Measurements from ENCODE around the gene CAPN15. TPM values are rescaled to one million over a fixed set of nuclear protein-coding genes. Genes with fewer than 3 reads are reported as not detected.

The CAPN15 gene
- total and polyA plus RNA-seq, 9 of the 15 experiments (the other 6 are each of a cell fraction or from before 2014, with no cell fraction given) = 0.62 to 111 (median 14.2) TPM

- intact Hi-C loops (cut with micrococcal nuclease) = no loop called here
- Histone ChIP-seq H3K36me3 (ENCODE audit: control insufficient read depth, insufficient read depth, low read length) (peaks cover 69% of the 10 kb centered on the region; the same call in 1 of the 3 replicates), H3K27ac (ENCODE audit: extremely low read depth, low read depth, low read length) (no peak overlapping the region), H3K79me2 (ENCODE audit: control insufficient read depth, insufficient read depth, low read length) (peaks cover 96% of the 10 kb centered on the region), H3K4me2 (ENCODE audit: insufficient read depth, low read length) (no peak overlapping the region), H3K4me3 (no peak overlapping the region), H3K9me1 (ENCODE audit: control insufficient read depth, insufficient read depth, low read length) (peaks cover 7% of the 10 kb centered on the region), H4K20me1 (replicated peaks; ENCODE audit: control insufficient read depth, insufficient read depth, low read length) (peaks cover 4% of the 10 kb centered on the region; the same call in 1 of the 2 replicates), H3K4me1 (replicated peaks in 1 of 2; ENCODE audit: control insufficient read depth in 2 of 2, insufficient read depth in 2 of 2, low read length in 2 of 2) (peaks cover 2 to 80% of the 10 kb centered on the region in 2 experiments; a peak in 3 of 5 replicates), H3K27me3 (ENCODE audit: control insufficient read depth in 2 of 2, insufficient read depth in 2 of 2, low read length in 2 of 2) (no peaks in the 10 kb centered on the region), H3K9me3 (replicated peaks; ENCODE audit: control insufficient read depth, insufficient read depth, low read depth, low read length) (no peaks in the 10 kb centered on the region), H3K9ac (ENCODE audit: insufficient read depth in 1 of 2, low read depth in 2 of 2, low read length in 2 of 2) (no peak overlapping the region), H2AFZ (ENCODE audit: low read depth, low read length) (no peak overlapping the region)
- CTCF ChIA-PET (ENCODE audit: low intra/inter-chr PET ratio) = no interaction called here
- TF ChIP-seq RAD21 (CRISPR knock-in tag; conservative IDR thresholded peaks at IDR 0.05 in 1 of 2, IDR thresholded peaks at IDR 0.05 in 1 of 2) = no peak
- no peak for TF ChIP-seq ZNF76 (CRISPR knock-in tag; IDR thresholded peaks at IDR 0.05; ENCODE audit: borderline replicate concordance)
- TF ChIP-seq TARDBP (IDR thresholded peaks at IDR 0.05) = no peak
- no peak for TF ChIP-seq ZNF431 (CRISPR knock-in tag; IDR thresholded peaks at IDR 0.05)
- TF ChIP-seq TAL1 (IDR thresholded peaks at IDR 0.05) = no peak
- no peak for TF ChIP-seq ZNF347 (CRISPR knock-in tag; IDR thresholded peaks at IDR 0.05; ENCODE audit: low read depth)
- FAIRE-seq (no peak), ATAC-seq (no peak), DNase-seq (ENCODE audit: extremely low read depth in 1 of 4, low spot score in 3 of 4) (no peak)
- POLR2A ChIA-PET = interaction anchor here (1.0 to 1.1 kb wide), 2 partner anchors 10 to 17 kb away, joined by 4 to 5 read pairs; partner anchors contain the start of gene CAPN15
- 98% methylated on average over 7 of the region's 17 CpGs for WGBS (ENCODE audit: insufficient coverage, low coverage, missing lambda C conversion rate)
- in situ Hi-C loops (cut with MboI) = no loop called here
- BruUV-seq (replicated peaks) = no TSS peak
Observed at GRCh38 chr16:536746-537145, 9.2 kb downstream of the CAPN15 start.

All from K562 (cell line).